Liver (tissue), 9 donors: ENCODE results near the gene ANG. TPM values are rescaled to one million over a fixed set of nuclear protein-coding genes. Genes with fewer than 3 reads are reported as not detected.

Experiments
- DNase-seq: peaks from one replicate; pipeline ENCODE4 v3.0.0-alpha.2; 2017; ENCODE audit warnings: low spot score
- H3K27ac ChIP-seq, 2 donors: one replicate each; pipeline ENCODE4 v1.7.0; 2013; ENCODE audit warnings: inconsistent platforms in 2 of 2, low read length in 2 of 2, control low read depth in 1 of 2, low read depth in 1 of 2, mild to moderate bottlenecking in 1 of 2
- H3K27me3 ChIP-seq, 4 donors: one replicate each; pipeline versions ENCODE4 v1.6.1 to v1.7.0; 2013; ENCODE audit warnings: low read length in 3 of 4, inconsistent platforms in 1 of 4, mild to moderate bottlenecking in 1 of 4, moderate library complexity in 1 of 4; ENCODE audit not compliant: control insufficient read depth in 4 of 4, insufficient read depth in 4 of 4
- H3K36me3 ChIP-seq, 4 donors: one replicate each; pipeline versions ENCODE4 v1.6.1 to v1.7.0; 2013; ENCODE audit warnings: low read length in 3 of 4, mild to moderate bottlenecking in 3 of 4, low read depth in 1 of 4, moderate library complexity in 1 of 4; ENCODE audit not compliant: control insufficient read depth in 4 of 4, insufficient read depth in 3 of 4
- H3K4me1 ChIP-seq, 4 donors: one replicate each; pipeline versions ENCODE4 v1.6.1 to v1.7.0; 2013; ENCODE audit warnings: low read length in 3 of 4, mild to moderate bottlenecking in 3 of 4, moderate library complexity in 1 of 4; ENCODE audit not compliant: control insufficient read depth in 4 of 4, insufficient read depth in 4 of 4
- H3K4me3 ChIP-seq, 3 donors: one replicate each; pipeline versions ENCODE4 v1.6.1 to v1.7.0; 2013; ENCODE audit warnings: low read length in 3 of 3, control low read depth in 1 of 3, low read depth in 1 of 3, mild to moderate bottlenecking in 1 of 3
- H3K9ac ChIP-seq, 2 donors: one replicate each; pipeline ENCODE4 v1.7.0; 2013; ENCODE audit warnings: low read length in 2 of 2, mild to moderate bottlenecking in 2 of 2, moderate library complexity in 2 of 2, control low read depth in 1 of 2, low read depth in 1 of 2
- H3K9me3 ChIP-seq, 4 donors: one replicate each; pipeline versions ENCODE4 v1.6.1 to v1.7.0; 2013; ENCODE audit warnings: low read length in 3 of 4; ENCODE audit not compliant: control insufficient read depth in 4 of 4
- ATF3 ChIP-seq: IDR thresholded peaks from 2 replicates; pipeline ENCODE4 v1.6.1; 2016; ENCODE audit warnings: antibody characterized with exemption
- CTCF ChIP-seq: fragments of 150-350 bp; IDR thresholded peaks from 2 replicates; pipeline ENCODE4 v1.5.1; 2017; ENCODE audit warnings: improper control_type of control experiment, low read depth, low read length; ENCODE audit not compliant: missing input control
- EGR1 ChIP-seq, 2 donors: IDR thresholded peaks; 2 replicates each; pipeline ENCODE4 v1.6.1; 2016 to 2018; ENCODE audit warnings: antibody characterized with exemption in 2 of 2, low read depth in 2 of 2
- FOXA1 ChIP-seq: IDR thresholded peaks from 2 replicates; pipeline ENCODE4 v1.6.1; 2016; ENCODE audit warnings: antibody characterized with exemption
- GABPA ChIP-seq, 2 donors: IDR thresholded peaks in 1 of 2; conservative IDR thresholded peaks in 1 of 2; 2 replicates each; pipeline ENCODE4 v1.6.1; 2016; ENCODE audit warnings: antibody characterized with exemption in 2 of 2, mild to moderate bottlenecking in 1 of 2, moderate library complexity in 1 of 2
- HNF4A ChIP-seq, 2 donors: conservative IDR thresholded peaks; 2 replicates each; pipeline ENCODE4 v1.6.1; 2016; ENCODE audit warnings: antibody characterized with exemption in 2 of 2, mild to moderate bottlenecking in 2 of 2
- HNF4G ChIP-seq: IDR thresholded peaks from 2 replicates; pipeline ENCODE4 v1.6.1; 2016; ENCODE audit warnings: antibody characterized with exemption
- MAX ChIP-seq: IDR thresholded peaks from 2 replicates; pipeline ENCODE4 v1.6.1; 2016; ENCODE audit warnings: antibody characterized with exemption
- RAD21 ChIP-seq, 2 donors: IDR thresholded peaks; 2 replicates each; pipeline ENCODE4 v1.6.1; 2016; ENCODE audit warnings: antibody characterized with exemption in 2 of 2, mild to moderate bottlenecking in 2 of 2
- REST ChIP-seq: IDR thresholded peaks from 2 replicates; pipeline ENCODE4 v1.6.1; 2016; ENCODE audit warnings: antibody characterized with exemption, mild to moderate bottlenecking
- RXRA ChIP-seq, 2 donors: IDR thresholded peaks; 2 replicates each; pipeline ENCODE4 v1.6.1; 2017 to 2018; ENCODE audit warnings: antibody characterized with exemption in 2 of 2, mild to moderate bottlenecking in 1 of 2
- TAF1 ChIP-seq: conservative IDR thresholded peaks from 2 replicates; pipeline ENCODE4 v1.6.1; 2016; ENCODE audit warnings: antibody characterized with exemption, mild to moderate bottlenecking
- YY1 ChIP-seq: IDR thresholded peaks from 2 replicates; pipeline ENCODE4 v1.6.1; 2016; ENCODE audit warnings: antibody characterized with exemption, mild to moderate bottlenecking
- WGBS: extraction: QIAGEN DNeasy Blood & Tissue Kit; methylation state at CpG from one replicate; pipeline ENCODE4 v1.1.7; 2013; 5-methylcytosine and 5-hydroxymethylcytosine counted together
- polyA plus RNA-seq, 2 donors: library from polyadenylated mRNA; stranded (reverse) in 1 of 2; unstranded in 1 of 2; fragments of 200-250 nt in 1 of 2; fragments of >200 nt in 1 of 2; fragmentation: Nextera tagmentation in 1 of 2; extraction: Ambion mirVana in 1 of 2; gene quantifications; one replicate each; pipeline versions ENCODE4 v1.2.1 to v1.2.3, GENCODE V29; 2013 to 2015
- total RNA-seq, 2 donors: library from RNA; depleted of rRNA; stranded (reverse); fragments of >200 nt; gene quantifications; one replicate each; pipeline ENCODE4 v1.2.3, GENCODE V29; 2014
- TF ChIP-seq, protein P1 (sequence below): IDR thresholded peaks from 2 replicates; pipeline ENCODE4 v1.6.1; 2016; ENCODE audit warnings: antibody characterized with exemption
- donor health status: healthy.
- donor health status: healthy.
- donor health status: healthy.
- donor health status: healthy.
- donor health status: healthy.

ANG gene
- total and polyA plus RNA-seq, 4 donors: 153 to 2,524 (median 1,379) TPM

- Histone ChIP-seq H3K9ac (peak overlapping the region; percentile 50 to 96), H3K4me3 (peak overlapping the region; percentile 71 to 97 (median 92)), H3K9me3 (no peaks in the 10 kb centered on the region), H3K27ac (peak overlapping the region; percentile 95 to 97), H3K4me1 (peaks cover 2 to 46% (median 32%) of the 10 kb centered on the region in 4 donors), H3K27me3 (no peaks in the 10 kb centered on the region), H3K36me3 (no peaks in the 10 kb centered on the region)
- 8% methylated on average over 22 of the region's 22 CpGs for WGBS
- TF ChIP-seq MAX: no peak
- no peak for TF ChIP-seq GABPA (IDR thresholded peaks at IDR 0.05 in 1 of 2, conservative IDR thresholded peaks at IDR 0.05 in 1 of 2)
- TF ChIP-seq CTCF: no peak
- peak; percentile 45 for TF ChIP-seq TAF1
- peak; percentile 13 for TF ChIP-seq REST
- peak; percentile 59 to 63 for TF ChIP-seq RXRA (IDR thresholded peaks at IDR 0.05)
- no peak for TF ChIP-seq FOXA1
- no peak for TF ChIP-seq RAD21 (IDR thresholded peaks at IDR 0.05)
- TF ChIP-seq ATF3: no peak
- TF ChIP-seq HNF4G: peak; percentile 5
- TF ChIP-seq, protein P1, sequence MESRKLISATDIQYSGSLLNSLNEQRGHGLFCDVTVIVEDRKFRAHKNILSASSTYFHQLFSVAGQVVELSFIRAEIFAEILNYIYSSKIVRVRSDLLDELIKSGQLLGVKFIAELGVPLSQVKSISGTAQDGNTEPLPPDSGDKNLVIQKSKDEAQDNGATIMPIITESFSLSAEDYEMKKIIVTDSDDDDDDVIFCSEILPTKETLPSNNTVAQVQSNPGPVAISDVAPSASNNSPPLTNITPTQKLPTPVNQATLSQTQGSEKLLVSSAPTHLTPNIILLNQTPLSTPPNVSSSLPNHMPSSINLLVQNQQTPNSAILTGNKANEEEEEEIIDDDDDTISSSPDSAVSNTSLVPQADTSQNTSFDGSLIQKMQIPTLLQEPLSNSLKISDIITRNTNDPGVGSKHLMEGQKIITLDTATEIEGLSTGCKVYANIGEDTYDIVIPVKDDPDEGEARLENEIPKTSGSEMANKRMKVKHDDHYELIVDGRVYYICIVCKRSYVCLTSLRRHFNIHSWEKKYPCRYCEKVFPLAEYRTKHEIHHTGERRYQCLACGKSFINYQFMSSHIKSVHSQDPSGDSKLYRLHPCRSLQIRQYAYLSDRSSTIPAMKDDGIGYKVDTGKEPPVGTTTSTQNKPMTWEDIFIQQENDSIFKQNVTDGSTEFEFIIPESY: no peak
- TF ChIP-seq EGR1 (IDR thresholded peaks at IDR 0.05; ENCODE audit: low read depth in 2 of 2): no peak
- TF ChIP-seq YY1: no peak
- TF ChIP-seq HNF4A (conservative IDR thresholded peaks at IDR 0.05): peak; percentile 19 to 52
- DNase-seq: no peak
Measured at GRCh38 chr14:20684662-20685456, 3.7 kb upstream of the ANG start.
